ENCODE results near the gene FLNB.
A peak's percentile ranks its signal among the peaks of the same experiment; 100 is the strongest.
"Not testable (repeated sequence)": the region's sequence is repeated elsewhere in the genome, so short reads cannot be mapped to it uniquely, and the experiment has no call there.

Gene FLNB

GRCh38 chr3:58052373-58053273 is 44.4 kb downstream of the FLNB start:
- TF ChIP-seq, protein P1, sequence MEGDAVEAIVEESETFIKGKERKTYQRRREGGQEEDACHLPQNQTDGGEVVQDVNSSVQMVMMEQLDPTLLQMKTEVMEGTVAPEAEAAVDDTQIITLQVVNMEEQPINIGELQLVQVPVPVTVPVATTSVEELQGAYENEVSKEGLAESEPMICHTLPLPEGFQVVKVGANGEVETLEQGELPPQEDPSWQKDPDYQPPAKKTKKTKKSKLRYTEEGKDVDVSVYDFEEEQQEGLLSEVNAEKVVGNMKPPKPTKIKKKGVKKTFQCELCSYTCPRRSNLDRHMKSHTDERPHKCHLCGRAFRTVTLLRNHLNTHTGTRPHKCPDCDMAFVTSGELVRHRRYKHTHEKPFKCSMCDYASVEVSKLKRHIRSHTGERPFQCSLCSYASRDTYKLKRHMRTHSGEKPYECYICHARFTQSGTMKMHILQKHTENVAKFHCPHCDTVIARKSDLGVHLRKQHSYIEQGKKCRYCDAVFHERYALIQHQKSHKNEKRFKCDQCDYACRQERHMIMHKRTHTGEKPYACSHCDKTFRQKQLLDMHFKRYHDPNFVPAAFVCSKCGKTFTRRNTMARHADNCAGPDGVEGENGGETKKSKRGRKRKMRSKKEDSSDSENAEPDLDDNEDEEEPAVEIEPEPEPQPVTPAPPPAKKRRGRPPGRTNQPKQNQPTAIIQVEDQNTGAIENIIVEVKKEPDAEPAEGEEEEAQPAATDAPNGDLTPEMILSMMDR (IDR thresholded peaks at IDR 0.05; ENCODE audit: insufficient read depth, low read depth, low read length, missing control alignments): no peak
- DNase-seq (ENCODE audit: low read depth): peak; percentile 14
- no peak overlapping the region for H3K4me3 ChIP-seq (ENCODE audit: low read depth, low read length)

- no peak for DNase-seq (ENCODE audit: low read depth)
- no peak overlapping the region for H3K4me3 ChIP-seq (ENCODE audit: low read depth, low read length)
- TF ChIP-seq, protein P1 (IDR thresholded peaks at IDR 0.05; ENCODE audit: insufficient read depth, low read depth, low read length, missing control alignments): no peak
These were observed 46.4 kb downstream of the FLNB start for GRCh38 chr3:58054652-58055051.

DNA sequence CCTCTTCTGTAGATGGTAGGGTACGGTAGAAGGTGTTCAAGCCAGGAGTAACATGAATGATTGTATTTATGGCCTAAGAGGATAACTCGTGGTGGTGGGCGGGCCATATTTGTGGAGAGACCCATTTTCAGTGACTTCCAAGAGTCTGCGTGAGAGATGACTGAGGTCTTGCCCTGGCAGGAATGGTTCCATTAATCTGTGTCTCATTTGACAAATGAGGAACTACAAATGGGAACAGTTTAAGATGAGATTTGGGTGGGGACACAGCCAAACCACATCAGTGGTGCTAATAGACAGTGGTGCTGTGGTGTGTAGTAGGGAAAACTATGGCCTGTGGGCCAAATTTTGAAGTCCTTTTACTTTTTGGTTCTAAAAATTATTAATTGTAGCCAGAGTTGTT is 47.1 kb downstream of the FLNB start:
- no peak for DNase-seq (ENCODE audit: low read depth)
- TF ChIP-seq, protein P1 (IDR thresholded peaks at IDR 0.05; ENCODE audit: insufficient read depth, low read depth, low read length, missing control alignments): no peak
- no peak overlapping the region for H3K4me3 ChIP-seq (ENCODE audit: low read depth, low read length)

DNA sequence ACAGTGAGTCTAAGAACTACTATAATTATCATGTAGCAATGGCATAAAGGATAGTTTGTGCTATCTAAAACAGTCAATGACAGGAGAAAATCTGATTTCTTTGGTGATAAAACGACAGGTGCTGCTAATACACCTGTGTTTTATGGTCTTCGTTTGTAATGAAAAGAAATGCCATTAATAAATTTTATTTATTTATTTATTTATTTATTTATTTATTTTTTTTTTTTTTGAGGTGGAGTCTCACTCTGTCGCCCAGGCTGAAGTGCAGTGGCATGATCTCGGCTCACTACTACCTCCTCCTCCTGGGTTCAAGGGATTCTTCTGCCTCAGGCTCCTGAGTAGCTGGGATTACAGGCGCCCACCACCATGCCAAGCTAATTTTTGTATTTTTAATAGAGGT is 47.7 kb downstream of the FLNB start:
- H3K4me3 ChIP-seq (ENCODE audit: low read depth, low read length); DNase-seq (ENCODE audit: low read depth): not testable (repeated sequence)

DNA sequence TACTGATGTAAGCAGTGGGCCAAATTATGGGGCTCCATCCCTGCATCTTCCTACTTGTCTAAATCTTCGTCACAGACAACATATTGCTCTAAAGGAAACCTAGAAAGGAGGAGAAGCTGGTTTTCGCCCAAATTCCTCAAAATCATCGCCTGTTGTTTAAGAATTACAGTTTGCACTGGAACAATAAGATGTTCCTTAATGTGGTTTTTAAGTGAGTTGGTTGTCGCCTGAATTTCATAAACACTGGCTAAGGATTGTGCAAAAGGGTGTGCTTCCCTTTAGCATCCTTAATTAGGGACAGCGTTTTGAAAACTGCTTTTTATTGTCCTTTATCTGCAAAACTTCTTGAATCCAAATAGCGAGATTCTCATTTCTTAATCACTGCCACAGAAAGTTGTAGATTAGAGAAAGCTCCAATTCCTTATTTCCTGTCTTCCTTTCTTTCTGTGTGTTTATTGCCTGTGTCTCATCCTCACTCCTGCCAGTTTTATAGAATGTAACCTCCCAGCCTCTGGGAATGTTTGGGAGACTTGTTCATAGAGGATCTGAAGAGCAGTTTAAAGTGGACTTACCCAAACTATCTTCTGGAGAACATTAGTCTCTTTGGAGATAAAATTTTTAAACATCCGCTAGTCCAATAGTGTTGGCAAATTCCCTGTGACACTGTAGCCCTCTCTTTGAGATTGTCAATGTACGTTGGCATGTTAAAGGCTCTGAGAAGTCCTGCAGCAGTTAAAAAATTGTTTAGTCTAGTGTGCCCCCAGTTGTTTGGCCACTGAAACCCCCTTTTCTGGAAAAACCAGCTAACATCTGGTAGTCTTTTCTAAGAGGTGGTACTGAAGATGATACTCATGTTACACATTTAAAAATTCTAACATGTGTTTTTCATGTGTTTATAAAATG is 50.4 kb downstream of the FLNB start:
- TF ChIP-seq, protein P1 (IDR thresholded peaks at IDR 0.05; ENCODE audit: insufficient read depth, low read depth, low read length, missing control alignments): no peak
- DNase-seq (ENCODE audit: low read depth): no peak
- no peak overlapping the region for H3K4me3 ChIP-seq (ENCODE audit: low read depth, low read length)

GRCh38 chr3:58059349-58060321 is 51.4 kb downstream of the FLNB start:
- no peak overlapping the region for H3K4me3 ChIP-seq (ENCODE audit: low read depth, low read length)
- no peak for DNase-seq (ENCODE audit: low read depth)
- TF ChIP-seq, protein P1 (IDR thresholded peaks at IDR 0.05; ENCODE audit: insufficient read depth, low read depth, low read length, missing control alignments): no peak
